ENCODE measurements around the gene ARHGEF17.
A peak's percentile ranks its signal among the peaks of the same experiment; 100 is the strongest.

ARHGEF17 gene

DNA sequence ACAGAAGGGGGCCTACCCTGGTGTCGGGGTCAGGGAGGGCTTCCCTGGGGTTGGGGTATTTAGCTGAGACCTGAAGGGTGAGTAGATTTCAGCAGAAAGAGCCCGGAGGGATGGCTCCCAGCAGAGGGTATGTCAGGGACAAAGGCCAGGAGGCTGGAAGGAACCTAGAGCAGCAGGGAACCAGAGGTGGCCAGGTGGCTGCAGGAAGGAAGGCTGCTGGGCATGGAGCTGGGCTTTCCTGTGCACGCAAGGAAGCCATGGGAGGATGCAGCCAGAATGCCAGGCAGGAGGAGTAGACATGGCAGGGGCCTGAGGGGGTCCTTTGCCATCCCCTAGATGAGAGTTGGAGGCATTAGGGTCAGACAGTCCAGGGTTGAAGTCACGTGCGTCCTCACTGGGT lies 40.8 kb downstream of the ARHGEF17 start:
- Mint-ChIP-seq H3K4me3 (no peak overlapping the region), H3K27ac (no peak overlapping the region), H3K9me3 (no peaks in the 10 kb centered on the region), H3K4me1 (peaks cover 0 to 10% of the 10 kb centered on the region in 2 donors), H3K36me3 (peaks cover 35 to 50% of the 10 kb centered on the region in 2 donors), H3K27me3 (no peaks in the 10 kb centered on the region)
- ATAC-seq (replicated peaks) (no peak), DNase-seq (no peak)

DNA sequence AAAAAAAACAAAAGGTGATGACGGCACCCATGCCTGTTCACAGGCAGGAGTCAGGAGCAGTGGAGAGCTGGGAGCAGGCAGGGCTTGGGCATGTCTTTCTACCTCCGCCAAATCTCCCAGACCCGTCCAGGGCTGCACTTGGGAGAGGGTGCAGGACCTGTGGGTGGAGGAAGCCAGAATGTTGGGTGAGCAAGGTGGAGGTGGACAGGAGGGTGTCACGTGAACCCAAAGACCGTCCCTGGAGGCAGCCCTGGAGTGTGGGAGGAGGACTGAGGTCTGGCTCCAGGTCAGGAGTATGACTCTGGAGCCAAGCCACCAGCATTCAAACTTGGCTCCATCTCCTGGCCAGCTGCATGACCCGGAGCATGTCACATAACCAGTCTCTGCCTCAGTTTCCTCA lies 41.6 kb downstream of the ARHGEF17 start:
- Mint-ChIP-seq H3K36me3 (peaks cover 34 to 48% of the 10 kb centered on the region in 2 donors), H3K9me3 (no peaks in the 10 kb centered on the region), H3K27me3 (no peaks in the 10 kb centered on the region), H3K4me3 (no peak overlapping the region), H3K4me1 (peaks cover 0 to 10% of the 10 kb centered on the region in 2 donors), H3K27ac (no peak overlapping the region)
- ATAC-seq (replicated peaks) (no peak), DNase-seq (no peak)

DNA sequence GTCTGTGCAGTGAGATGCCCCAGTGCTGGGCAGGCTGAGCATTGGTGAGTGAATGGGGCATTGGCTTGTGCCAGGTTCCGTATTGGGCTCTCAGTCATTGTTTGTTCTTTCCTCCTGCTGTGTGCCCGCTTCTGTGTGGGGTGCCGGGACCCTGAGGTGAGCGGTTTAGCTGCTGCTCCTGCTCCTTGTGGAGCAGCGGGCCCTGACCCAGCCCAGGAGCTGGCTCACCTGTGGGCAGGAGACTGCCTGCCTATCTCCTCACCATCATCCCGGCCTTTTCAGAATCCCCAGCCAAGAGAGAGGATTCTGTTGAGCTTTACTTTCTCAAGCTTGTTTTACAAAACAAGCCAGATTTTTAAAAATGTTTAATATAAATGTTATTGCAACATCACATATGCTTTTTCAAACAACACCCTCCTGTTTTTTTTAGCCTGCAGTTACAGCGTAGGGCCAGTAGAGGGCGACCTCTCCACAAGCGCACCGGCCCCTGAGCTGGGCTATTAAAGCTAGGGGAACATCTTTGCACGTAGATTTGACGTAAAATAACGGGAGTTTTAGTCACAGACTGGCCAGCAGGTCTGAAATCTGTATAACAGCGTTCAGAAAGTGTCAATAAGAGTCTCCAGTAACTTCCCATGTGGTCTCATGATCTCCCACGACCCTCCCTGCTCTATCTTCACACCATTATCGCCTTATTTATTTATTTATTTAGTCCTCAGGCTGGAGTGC lies 43.0 kb downstream of the ARHGEF17 start:
- H3K27me3 Mint-ChIP-seq: no peaks in the 10 kb centered on the region
- no peak overlapping the region for H3K4me3 Mint-ChIP-seq
- peaks cover 42 to 52% of the 10 kb centered on the region in 2 donors for H3K36me3 Mint-ChIP-seq
- DNase-seq (no peak), ATAC-seq (replicated peaks) (peak; percentile 77 to 86)
- peak overlapping the region; percentile 71 for H3K27ac Mint-ChIP-seq
- no peaks in the 10 kb centered on the region for H3K9me3 Mint-ChIP-seq
- H3K4me1 Mint-ChIP-seq: peaks cover 0 to 10% of the 10 kb centered on the region in 2 donors

DNA sequence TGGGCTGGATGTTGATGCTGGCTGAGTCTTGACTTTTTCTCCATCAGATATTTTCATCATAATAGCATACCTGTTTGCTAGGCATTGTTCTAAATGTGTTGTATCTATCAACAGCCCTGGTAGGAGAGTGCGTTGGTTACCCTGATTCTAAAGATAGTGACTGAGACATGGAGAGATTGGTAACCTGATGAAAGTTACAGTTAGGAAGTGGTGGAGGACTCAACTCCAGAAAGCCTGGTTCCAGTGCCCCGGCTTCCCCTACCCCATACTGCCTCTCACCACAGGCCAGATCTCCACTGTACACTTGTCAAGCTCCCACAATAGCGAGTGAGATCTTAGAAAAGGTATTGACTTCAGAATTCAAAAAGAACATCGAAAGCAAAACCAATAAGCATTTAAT lies 45.3 kb downstream of the ARHGEF17 start:
- no peak overlapping the region for H3K27ac Mint-ChIP-seq
- no peak for DNase-seq

DNA sequence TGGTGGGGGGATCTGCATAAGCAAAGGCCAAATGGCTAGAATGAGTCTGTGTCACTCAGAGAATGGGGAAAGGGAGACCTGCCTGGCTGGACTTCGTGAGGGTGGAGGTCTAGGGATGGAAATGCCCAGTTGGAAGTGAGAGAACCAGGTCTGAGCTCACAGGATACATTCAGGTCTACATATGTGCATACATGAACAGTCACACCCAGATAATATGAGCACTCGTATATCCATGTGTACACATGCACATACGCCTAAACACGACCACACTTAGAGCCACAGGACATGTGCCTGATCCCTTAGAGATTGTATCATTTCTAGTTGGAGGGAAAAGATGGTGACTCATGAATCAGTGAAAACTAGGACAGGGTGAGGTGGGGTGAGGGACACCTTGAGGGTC lies 47.0 kb downstream of the ARHGEF17 start:
- peaks cover 0 to 12% of the 10 kb centered on the region in 2 donors for H3K4me1 Mint-ChIP-seq
- no peak overlapping the region for H3K27ac Mint-ChIP-seq
- peaks cover 50% of the 10 kb centered on the region in 2 donors for H3K36me3 Mint-ChIP-seq
- H3K4me3 Mint-ChIP-seq: no peak overlapping the region
- H3K9me3 Mint-ChIP-seq: no peaks in the 10 kb centered on the region
- DNase-seq (no peak), ATAC-seq (replicated peaks) (no peak)
- H3K27me3 Mint-ChIP-seq: no peaks in the 10 kb centered on the region

More for the DNA sequence above, 45.3 kb downstream of the ARHGEF17 start:
- Mint-ChIP-seq H3K27me3 (no peaks in the 10 kb centered on the region), H3K4me3 (no peak overlapping the region), H3K36me3 (peaks cover 41 to 47% of the 10 kb centered on the region in 2 donors), H3K9me3 (no peaks in the 10 kb centered on the region), H3K4me1 (peaks cover 0 to 12% of the 10 kb centered on the region in 2 donors)
- no peak for ATAC-seq (replicated peaks)

DNA sequence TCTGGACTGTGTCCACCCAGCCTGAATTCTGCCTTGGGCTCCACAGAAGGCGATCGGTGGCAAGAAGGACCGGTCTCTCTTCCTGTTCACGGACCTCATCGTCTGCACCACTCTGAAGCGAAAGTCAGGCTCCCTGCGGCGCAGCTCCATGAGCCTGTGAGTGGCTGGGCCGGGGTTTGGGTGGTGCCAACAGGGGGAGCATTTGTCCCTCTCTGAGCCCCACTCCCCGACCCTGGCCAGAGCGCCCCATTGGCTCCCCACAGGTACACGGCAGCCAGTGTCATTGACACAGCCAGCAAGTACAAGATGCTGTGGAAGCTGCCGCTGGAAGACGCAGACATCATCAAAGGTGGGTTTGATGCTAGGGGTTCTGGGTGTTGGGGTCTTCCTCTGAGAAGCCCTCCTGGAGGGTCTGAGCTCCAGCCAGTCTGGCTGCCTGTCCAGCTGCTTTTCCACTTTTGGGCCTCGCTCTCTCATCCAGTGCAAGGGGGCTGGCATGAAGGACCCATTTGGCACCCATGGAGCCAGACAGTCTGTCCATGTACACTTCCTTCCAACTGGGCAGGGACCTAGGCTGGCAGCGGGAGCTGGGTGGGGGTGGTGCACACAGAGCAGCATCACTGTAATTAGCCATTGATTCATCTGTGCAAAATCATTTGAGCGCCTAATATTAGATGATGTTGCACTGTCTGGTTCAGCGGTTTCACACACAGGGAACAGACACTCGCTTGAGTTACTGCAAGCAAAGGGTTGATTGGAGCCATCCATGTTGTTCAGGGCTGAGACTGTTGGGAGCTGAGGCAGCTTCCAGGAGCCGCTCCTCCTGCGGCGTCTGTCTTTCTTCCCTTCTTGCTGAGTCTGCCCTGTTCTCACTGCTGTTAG lies 49.1 kb downstream of the ARHGEF17 start:
- no peaks in the 10 kb centered on the region for H3K9me3 Mint-ChIP-seq
- peaks cover 0 to 5% of the 10 kb centered on the region in 2 donors for H3K4me1 Mint-ChIP-seq
- DNase-seq (no peak), ATAC-seq (replicated peaks) (no peak)
- H3K27ac Mint-ChIP-seq: peak overlapping the region; percentile 52
- no peak overlapping the region for H3K4me3 Mint-ChIP-seq
- H3K27me3 Mint-ChIP-seq: no peaks in the 10 kb centered on the region
- peaks cover 60 to 62% of the 10 kb centered on the region in 2 donors for H3K36me3 Mint-ChIP-seq

DNA sequence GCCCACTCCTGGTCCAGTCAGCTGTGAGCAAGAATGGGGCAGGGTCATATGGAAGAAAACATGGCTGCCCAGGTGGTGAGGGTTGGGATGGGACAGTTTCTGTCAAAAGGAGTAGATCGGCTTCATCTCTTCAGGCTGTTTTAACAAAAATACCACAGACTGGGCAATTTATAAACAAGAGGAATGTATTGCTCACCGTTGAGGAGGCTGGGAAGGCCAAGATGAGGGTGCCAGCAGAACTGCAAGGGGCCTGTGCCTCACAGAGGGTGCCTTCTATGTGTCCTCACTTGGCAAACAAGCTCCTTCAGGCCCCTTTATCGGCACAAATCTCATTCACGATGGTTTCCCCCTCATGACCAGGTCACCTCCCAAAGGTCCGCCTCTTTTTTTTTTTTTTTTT lies 50.0 kb downstream of the ARHGEF17 start:
- Mint-ChIP-seq H3K4me1 (peaks cover 7 to 10% of the 10 kb centered on the region in 2 donors), H3K9me3 (no peaks in the 10 kb centered on the region), H3K36me3 (peaks cover 62 to 66% of the 10 kb centered on the region in 2 donors), H3K27me3 (no peaks in the 10 kb centered on the region), H3K4me3 (no peak overlapping the region), H3K27ac (peak overlapping the region; percentile 9)
- ATAC-seq (replicated peaks) (no peak), DNase-seq (no peak)

DNA sequence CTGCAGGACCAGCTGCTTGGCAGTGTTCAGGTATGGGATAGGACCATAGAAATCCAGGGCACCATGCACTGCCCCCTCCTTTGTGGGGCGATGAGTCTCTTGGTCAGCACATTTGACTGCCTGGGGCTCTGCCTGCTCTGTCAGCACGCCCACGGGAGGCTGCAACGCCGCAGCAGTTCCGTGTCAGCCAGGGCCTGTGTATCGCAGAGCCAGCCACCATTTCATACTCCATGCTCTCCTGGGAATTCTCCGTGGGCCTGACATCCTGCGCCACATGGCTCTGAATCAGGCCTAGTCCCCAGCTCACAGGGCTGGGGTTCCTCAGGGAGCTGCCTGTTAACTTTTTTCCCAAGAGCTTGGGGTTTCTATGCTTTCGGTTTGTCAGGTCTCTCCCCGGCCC lies 51.3 kb downstream of the ARHGEF17 start:
- H3K27me3 Mint-ChIP-seq: no peaks in the 10 kb centered on the region
- ATAC-seq (replicated peaks): no peak
- peaks cover 66% of the 10 kb centered on the region in 2 donors for H3K36me3 Mint-ChIP-seq
- H3K4me3 Mint-ChIP-seq: no peak overlapping the region
- H3K9me3 Mint-ChIP-seq: no peaks in the 10 kb centered on the region
- H3K27ac Mint-ChIP-seq: no peak overlapping the region
- no peak for DNase-seq
- H3K4me1 Mint-ChIP-seq: peaks cover 14 to 20% of the 10 kb centered on the region in 2 donors

DNA sequence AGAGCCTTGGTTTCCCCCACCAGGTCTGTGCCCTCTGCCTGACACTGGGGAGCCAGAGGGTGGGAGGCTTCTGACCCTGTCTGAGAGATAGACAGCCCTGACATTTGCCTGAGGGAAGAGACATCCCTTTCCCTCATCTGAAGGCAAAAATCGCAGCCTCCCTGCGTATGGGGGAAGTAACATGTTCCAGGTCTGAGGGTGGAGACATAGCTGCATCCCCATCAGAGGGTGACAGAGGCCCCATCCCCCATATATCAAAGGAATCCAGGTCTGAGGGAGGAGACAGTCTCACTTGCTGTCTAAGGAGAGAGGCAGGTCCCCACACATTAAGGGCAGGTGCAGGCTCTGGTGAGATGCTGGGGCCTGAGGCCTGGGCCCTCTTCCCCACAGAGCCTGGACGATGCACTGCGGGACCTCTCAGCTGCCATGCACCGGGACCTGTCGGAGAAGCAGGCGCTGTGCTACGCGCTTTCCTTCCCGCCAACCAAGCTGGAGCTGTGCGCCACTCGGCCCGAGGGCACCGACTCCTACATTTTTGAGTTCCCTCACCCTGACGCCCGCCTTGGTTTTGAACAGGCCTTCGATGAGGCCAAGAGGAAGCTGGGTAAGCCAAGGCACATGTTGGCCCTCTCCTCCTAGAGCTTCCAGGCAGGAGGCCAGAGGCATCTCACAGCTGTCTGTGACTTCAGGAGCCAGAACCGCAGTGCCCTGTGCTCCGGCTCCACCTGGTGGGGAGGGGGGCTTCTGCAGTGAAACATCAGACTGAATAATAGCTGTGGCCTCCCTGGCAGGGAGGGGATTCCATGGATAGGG lies 52.1 kb downstream of the ARHGEF17 start:
- Mint-ChIP-seq H3K4me3 (no peak overlapping the region), H3K9me3 (no peaks in the 10 kb centered on the region)
- peak in 1 of 2 donors; percentile 38 for ATAC-seq (replicated peaks)

DNA sequence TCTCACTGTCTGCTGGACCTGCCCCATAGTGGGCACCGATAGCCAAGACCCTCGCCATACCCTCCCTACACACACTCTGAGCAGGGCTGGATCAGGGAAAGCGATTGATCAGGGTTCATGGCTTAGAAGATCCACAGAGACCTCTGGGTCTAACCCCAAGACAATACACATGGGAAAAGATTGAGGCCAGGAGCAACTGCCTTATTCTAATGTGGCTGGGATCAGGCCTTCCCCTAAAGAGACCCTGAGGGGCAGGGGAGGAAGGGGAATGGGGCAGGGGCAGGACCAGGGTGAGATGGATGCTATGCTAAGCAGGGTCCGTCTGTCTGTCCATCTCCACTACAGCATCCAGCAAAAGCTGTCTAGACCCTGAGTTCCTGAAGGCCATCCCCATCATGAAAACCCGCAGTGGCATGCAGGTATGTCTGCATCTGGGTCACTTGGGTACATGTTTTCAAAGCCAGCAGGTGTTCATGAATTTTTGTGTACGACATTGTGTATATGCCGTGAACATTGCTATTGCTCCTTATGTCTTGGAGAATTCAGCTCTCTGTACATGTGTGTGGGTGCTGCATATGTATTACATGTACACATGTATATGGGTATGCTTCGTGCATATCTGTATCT lies 52.8 kb downstream of the ARHGEF17 start:
- H3K9me3 Mint-ChIP-seq: no peaks in the 10 kb centered on the region
- H3K4me3 Mint-ChIP-seq: no peak overlapping the region
- H3K27me3 Mint-ChIP-seq: no peaks in the 10 kb centered on the region
- peaks cover 22 to 35% of the 10 kb centered on the region in 2 donors for H3K4me1 Mint-ChIP-seq
- ATAC-seq (replicated peaks) (no peak), DNase-seq (no peak)
- no peak overlapping the region for H3K27ac Mint-ChIP-seq
- peaks cover 60 to 69% of the 10 kb centered on the region in 2 donors for H3K36me3 Mint-ChIP-seq

More for the DNA sequence above, 52.1 kb downstream of the ARHGEF17 start:
- Mint-ChIP-seq H3K36me3 (peaks cover 60 to 65% of the 10 kb centered on the region in 2 donors), H3K27ac (peak overlapping the region; percentile 20), H3K4me1 (peaks cover 20 to 28% of the 10 kb centered on the region in 2 donors), H3K27me3 (no peaks in the 10 kb centered on the region)
- DNase-seq: no peak

DNA sequence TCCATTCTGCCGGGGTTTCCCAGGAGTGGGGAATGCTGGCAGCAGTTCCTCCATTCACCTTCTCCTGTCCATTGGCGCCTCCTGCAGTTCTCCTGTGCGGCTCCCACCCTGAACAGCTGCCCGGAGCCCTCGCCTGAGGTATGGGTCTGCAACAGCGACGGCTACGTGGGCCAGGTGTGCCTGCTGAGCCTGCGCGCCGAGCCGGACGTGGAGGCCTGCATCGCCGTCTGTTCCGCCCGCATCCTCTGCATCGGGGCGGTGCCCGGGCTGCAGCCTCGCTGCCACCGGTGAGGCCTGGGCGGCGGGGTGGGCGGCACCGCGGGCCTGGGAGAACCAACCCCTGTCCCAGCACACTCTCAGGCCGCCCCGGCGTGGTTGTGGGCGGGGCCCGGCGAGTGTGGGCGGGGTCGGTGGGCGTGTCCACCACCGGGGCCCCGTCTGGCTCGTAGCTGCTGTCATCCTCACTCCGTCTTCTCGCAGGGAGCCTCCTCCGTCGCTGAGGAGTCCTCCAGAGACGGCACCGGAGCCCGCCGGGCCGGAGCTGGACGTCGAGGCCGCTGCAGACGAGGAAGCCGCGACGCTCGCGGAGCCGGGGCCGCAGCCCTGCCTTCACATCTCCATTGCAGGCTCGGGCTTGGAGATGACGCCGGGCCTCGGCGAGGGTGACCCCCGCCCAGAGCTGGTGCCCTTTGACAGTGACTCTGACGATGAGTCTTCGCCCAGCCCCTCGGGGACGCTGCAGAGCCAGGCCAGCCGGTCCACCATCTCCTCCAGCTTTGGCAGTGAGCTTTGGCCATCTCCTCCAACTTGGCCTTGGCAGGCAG lies 54.1 kb downstream of the ARHGEF17 start:
- no peaks in the 10 kb centered on the region for H3K27me3 Mint-ChIP-seq
- no peaks in the 10 kb centered on the region for H3K9me3 Mint-ChIP-seq
- peak overlapping the region; percentile 84 for H3K27ac Mint-ChIP-seq
- peaks cover 62 to 71% of the 10 kb centered on the region in 2 donors for H3K36me3 Mint-ChIP-seq
- no peak for ATAC-seq (replicated peaks)
- peaks cover 29 to 48% of the 10 kb centered on the region in 2 donors for H3K4me1 Mint-ChIP-seq
- no peak for DNase-seq
- H3K4me3 Mint-ChIP-seq: no peak overlapping the region

DNA sequence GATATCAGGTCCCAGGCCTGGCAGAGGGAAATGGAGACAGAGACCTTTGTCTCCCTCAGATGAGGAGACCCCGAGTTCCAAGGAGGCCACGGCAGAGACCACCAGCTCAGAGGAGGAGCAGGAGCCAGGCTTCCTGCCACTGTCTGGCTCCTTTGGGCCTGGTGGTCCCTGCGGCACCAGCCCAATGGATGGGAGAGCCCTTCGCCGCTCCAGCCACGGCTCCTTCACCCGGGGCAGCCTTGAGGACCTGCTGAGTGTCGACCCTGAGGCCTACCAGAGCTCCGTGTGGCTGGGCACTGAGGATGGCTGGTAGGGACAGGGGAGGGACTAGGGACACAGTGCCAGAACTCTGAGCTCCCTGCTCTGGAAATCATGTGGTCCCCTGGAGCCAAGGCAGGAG lies 55.1 kb downstream of the ARHGEF17 start:
- peaks cover 62 to 70% of the 10 kb centered on the region in 2 donors for H3K36me3 Mint-ChIP-seq
- H3K9me3 Mint-ChIP-seq: no peaks in the 10 kb centered on the region
- H3K4me3 Mint-ChIP-seq: no peak overlapping the region
- DNase-seq (no peak), ATAC-seq (replicated peaks) (no peak)
- H3K4me1 Mint-ChIP-seq: peaks cover 39 to 58% of the 10 kb centered on the region in 2 donors
- no peaks in the 10 kb centered on the region for H3K27me3 Mint-ChIP-seq
- no peak overlapping the region for H3K27ac Mint-ChIP-seq
